ENCODE measurements around the gene KLHL36.

GRCh38 chr16:84608282-84608681 lies 40.0 kb upstream of the KLHL36 start:
- TF ChIP-seq POLR2AphosphoS5 (IDR thresholded peaks at IDR 0.05): no peak
- TF ChIP-seq, protein P1, sequence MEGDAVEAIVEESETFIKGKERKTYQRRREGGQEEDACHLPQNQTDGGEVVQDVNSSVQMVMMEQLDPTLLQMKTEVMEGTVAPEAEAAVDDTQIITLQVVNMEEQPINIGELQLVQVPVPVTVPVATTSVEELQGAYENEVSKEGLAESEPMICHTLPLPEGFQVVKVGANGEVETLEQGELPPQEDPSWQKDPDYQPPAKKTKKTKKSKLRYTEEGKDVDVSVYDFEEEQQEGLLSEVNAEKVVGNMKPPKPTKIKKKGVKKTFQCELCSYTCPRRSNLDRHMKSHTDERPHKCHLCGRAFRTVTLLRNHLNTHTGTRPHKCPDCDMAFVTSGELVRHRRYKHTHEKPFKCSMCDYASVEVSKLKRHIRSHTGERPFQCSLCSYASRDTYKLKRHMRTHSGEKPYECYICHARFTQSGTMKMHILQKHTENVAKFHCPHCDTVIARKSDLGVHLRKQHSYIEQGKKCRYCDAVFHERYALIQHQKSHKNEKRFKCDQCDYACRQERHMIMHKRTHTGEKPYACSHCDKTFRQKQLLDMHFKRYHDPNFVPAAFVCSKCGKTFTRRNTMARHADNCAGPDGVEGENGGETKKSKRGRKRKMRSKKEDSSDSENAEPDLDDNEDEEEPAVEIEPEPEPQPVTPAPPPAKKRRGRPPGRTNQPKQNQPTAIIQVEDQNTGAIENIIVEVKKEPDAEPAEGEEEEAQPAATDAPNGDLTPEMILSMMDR (IDR thresholded peaks at IDR 0.05): no peak
